ENCODE results near the gene PKNOX2.

PKNOX2 gene

DNA sequence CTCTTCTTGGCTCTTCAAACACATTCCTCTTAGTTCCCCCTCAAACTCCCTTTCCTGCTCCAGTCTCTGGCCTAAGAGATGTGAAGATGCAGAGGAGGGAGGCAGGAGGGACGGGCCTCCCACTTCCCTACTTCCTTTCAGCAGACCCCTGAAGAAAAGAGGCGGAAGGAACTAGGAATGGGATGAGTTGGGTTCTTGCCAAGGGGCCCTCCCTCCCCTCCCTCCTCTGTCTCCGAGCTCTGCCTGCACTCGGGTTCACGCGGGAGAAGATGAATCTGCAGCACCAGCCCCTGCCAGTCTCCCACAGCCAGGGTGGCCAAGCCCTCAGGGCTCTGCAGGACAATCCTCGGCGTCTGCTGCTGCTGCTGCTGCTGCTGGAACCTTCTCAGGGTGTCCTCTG, 24.3 kb upstream of the PKNOX2 start:
- DNase-seq (ENCODE audit: low read depth in 1 of 2, low spot score in 1 of 2): peak in 1 of 2 experiments; percentile 36
- TF ChIP-seq JUND (IDR thresholded peaks at IDR 0.05; ENCODE audit: low read depth): no peak
- in situ Hi-C loops (cut with HindIII; ENCODE audit: low pct_unique_long_range_greater_than_20kb, low sequenced_read_pairs): no loop called here

DNA sequence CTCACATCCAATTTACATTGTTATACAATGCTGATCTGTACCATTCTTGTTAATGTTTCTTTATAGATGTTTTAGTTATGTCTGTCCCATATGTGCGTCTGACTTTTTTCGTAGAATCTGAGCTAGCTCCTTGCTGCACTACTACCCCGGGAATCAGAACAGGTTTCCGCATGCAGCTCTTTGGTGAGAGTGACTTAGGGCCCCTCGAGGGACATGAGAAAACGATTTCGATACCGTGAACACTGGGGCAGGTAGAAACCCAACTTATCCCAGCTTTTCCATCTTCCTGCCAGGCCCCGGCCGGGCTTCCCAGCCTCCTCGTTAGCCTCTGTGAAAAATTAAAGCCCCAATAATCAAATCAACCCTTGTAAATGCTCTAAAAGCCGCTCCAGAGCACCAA, 23.4 kb upstream of the PKNOX2 start:
- no peak for DNase-seq (ENCODE audit: low read depth in 1 of 2, low spot score in 1 of 2)
- in situ Hi-C loops (cut with HindIII; ENCODE audit: low pct_unique_long_range_greater_than_20kb, low sequenced_read_pairs): no loop called here
- no peak for TF ChIP-seq JUND (IDR thresholded peaks at IDR 0.05; ENCODE audit: low read depth)

DNA sequence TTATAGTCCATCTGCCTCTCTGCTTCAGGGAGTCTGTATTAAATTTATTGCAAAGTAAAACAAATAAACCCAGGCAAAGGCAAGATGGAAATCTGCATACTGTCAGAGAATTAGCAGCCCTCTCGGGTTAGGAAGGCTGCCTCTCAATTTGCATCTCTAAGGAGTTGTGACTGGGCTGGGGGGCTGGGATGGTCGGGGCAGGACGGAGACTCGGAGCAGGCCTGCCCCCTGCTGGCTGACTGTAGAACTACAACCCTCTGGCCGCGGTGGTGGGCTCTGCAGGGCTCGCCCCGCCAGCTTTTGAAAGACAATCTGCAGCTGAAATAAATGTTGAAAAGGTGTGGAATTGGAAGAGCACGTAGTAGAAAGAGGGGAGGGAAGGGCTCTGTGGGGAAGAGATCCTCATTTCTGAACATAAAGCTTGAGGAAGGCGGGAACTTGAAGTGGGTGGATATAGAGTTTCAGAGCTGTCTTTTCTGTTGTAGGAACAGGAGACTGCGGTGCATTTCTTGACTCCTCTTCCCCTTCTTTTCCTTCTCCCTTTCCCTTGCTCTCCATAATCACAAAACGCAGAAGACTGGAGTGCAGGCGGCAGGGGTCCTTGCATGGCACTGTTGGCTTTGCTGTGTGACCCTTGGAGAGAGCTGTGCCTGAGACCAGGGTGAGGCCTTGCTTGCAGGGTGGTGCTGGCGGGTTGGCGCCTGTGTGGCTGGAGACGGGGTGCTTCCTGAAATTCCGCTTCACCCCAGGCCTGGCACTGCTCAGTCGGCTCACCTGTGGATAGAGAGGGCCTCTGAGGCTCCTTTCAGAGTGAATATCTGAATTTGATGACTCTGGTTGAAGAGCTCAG, 22.6 kb upstream of the PKNOX2 start:
- in situ Hi-C loops (cut with HindIII; ENCODE audit: low pct_unique_long_range_greater_than_20kb, low sequenced_read_pairs): no loop called here
- peak in 1 of 2 experiments; percentile 49 for DNase-seq (ENCODE audit: low read depth in 1 of 2, low spot score in 1 of 2)
- TF ChIP-seq JUND (IDR thresholded peaks at IDR 0.05; ENCODE audit: low read depth): no peak

DNA sequence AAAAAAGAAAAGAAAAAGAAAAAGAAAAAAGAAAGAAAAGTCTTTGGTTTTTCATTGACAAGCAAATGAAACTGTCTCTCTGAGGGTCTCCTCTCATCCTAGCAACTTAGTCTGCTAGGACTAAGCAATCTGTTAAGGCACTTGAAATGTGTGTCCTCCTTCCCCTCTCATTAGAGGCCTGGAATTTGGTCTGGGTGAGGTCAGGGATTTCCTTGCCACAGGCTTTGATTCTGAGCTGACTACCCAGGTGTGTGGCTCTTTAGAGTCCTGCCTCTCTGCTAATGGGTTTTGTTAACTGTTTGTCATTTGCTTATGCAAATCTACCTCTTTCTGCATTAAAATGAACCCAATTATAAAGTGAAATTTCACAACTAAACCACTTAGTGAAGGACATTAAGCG, 18.3 kb upstream of the PKNOX2 start:
- in situ Hi-C loops (cut with HindIII; ENCODE audit: low pct_unique_long_range_greater_than_20kb, low sequenced_read_pairs): no loop called here
- DNase-seq (ENCODE audit: low read depth in 1 of 2, low spot score in 1 of 2): no peak
- no peak for TF ChIP-seq JUND (IDR thresholded peaks at IDR 0.05; ENCODE audit: low read depth)

DNA sequence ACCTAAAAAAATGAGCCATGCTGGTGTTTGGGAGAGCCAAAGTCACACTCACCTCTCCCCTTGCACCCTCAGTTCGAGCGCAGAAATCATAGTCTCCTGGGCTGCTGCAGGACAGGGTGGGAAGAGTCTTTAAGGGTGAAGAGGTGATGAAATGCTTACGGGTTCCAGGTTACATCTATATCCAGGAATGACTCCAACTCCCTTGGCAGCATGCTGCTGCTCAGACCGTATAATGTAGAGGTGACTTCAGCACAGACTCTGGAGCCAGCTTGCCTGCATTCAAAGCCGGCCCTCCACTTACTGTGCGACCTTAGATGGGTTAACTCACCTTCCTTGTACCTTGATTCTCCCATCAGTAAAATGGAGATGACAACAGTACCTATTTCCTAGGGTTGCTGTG, 17.3 kb upstream of the PKNOX2 start:
- DNase-seq (ENCODE audit: low read depth in 1 of 2, low spot score in 1 of 2): no peak
- no peak for TF ChIP-seq JUND (IDR thresholded peaks at IDR 0.05; ENCODE audit: low read depth)
- in situ Hi-C loops (cut with HindIII; ENCODE audit: low pct_unique_long_range_greater_than_20kb, low sequenced_read_pairs): no loop called here

DNA sequence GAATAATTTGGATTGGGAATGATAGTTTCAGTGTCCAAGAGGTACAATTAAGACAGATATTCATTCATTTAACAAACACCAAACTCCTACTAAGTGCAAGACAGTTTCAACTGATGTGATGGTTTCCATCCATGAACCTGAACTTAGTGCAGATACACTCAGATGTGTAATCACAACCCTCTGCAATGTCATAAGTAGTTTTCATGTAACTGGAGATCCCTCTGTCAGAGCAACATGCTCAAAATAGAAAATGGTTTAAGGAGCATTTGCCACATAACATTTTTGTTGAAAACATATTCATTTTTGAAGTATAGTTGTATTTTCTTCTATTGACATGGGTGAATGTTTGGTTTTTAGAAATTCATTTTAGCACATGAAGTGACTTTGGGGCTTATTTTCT, 16.5 kb upstream of the PKNOX2 start:
- no peak for TF ChIP-seq JUND (IDR thresholded peaks at IDR 0.05; ENCODE audit: low read depth)
- DNase-seq (ENCODE audit: low read depth in 1 of 2, low spot score in 1 of 2): no peak
- in situ Hi-C loops (cut with HindIII; ENCODE audit: low pct_unique_long_range_greater_than_20kb, low sequenced_read_pairs): no loop called here

DNA sequence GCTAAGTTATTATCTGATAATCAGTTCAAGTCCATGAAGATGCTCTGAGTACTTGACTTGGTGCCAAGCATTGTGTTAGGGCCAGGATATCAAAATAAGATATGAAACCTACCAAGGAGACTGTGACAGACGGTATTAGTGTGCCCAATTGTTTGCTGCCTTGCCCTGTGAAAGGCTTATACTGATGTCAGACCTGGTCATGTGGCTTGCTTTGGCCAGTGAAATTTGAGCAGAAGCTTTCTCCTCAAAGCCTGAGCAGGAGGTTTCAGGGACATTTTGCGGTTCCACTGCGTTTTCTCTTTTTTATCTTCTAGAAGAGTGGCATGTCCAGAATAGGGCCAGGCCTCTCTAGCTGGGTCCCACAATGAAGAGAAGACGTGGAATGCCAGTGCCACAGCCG, 15.8 kb upstream of the PKNOX2 start:
- in situ Hi-C loops (cut with HindIII; ENCODE audit: low pct_unique_long_range_greater_than_20kb, low sequenced_read_pairs): no loop called here
- TF ChIP-seq JUND (IDR thresholded peaks at IDR 0.05; ENCODE audit: low read depth): no peak
- no peak for DNase-seq (ENCODE audit: low read depth in 1 of 2, low spot score in 1 of 2)

DNA sequence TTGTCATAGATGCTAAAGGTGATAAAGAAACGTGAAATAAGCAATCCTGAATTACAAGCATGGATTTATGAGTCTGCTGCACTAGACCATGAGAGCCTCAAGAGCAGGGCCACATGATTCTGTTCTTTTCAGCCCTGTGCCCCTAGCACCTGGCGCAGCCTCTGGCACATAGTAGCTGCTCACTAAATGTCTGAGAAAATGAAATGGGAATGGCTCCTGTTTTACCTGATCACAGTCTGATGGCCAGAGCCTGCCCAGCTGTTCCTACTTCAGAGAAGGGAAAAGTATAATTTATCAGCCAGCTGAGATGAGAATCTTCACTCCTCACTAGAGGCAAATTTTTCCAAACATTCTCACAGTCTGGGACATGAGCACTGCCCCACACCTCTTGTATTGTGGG, 10.7 kb upstream of the PKNOX2 start:
- no peak for DNase-seq (ENCODE audit: low read depth in 1 of 2, low spot score in 1 of 2)
- in situ Hi-C loops (cut with HindIII; ENCODE audit: low pct_unique_long_range_greater_than_20kb, low sequenced_read_pairs): no loop called here
- no peak for TF ChIP-seq JUND (IDR thresholded peaks at IDR 0.05; ENCODE audit: low read depth)

DNA sequence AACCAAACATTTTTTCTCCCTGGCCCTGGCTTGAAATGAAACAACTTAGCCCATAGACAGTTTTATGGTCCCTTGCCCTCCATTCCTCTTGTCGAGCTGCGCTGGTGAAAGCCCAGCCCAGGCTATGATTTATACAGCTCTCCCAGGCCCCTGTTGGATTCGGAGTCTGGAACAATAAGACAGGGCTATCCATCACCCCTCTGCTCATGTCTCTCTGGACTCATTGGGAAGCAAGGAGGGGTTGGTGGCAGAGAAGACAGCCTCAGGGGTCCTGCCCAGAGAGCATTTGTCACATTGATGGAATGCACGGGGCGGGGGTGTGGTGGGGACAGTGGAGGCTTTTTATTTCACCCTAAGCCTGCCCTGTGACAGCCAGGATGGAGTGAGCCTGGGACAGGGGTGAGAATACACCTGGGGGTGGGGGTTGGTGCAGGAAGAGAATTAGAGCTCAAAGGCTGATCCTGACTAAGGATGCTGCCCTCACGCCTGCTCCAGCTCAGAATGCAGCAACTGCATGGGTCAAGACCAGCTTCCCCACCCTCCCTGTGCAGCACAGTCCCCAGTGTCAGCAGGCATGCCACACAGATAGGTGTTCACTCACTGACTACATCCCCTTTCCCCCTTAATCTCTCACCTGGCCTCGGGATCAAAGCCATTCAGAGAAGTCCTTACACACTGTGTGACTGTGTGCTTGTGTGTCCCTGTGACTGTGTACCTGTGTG, 10.0 kb upstream of the PKNOX2 start:
- no peak for DNase-seq (ENCODE audit: low read depth in 1 of 2, low spot score in 1 of 2)
- TF ChIP-seq JUND (IDR thresholded peaks at IDR 0.05; ENCODE audit: low read depth): no peak
- in situ Hi-C loops (cut with HindIII; ENCODE audit: low pct_unique_long_range_greater_than_20kb, low sequenced_read_pairs): no loop called here

DNA sequence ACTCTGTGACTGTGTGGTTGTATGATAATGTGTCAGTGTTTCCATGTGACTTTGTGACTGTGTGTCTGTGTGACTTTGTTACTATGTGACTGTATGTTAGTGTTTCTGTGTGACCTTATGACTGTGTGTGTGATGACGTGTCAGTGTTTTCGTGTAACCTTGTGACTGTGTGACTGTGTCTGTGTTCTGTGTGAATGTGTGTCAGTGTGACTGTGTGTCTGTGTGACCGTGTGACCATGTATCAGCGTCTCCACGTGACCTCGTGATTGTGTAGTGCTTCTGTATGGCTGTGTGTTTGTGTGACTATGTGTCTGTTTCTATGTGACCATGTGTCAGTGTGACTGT, 9.5 kb upstream of the PKNOX2 start:
- in situ Hi-C loops (cut with HindIII; ENCODE audit: low pct_unique_long_range_greater_than_20kb, low sequenced_read_pairs): no loop called here
- no peak for DNase-seq (ENCODE audit: low read depth in 1 of 2, low spot score in 1 of 2)
- no peak for TF ChIP-seq JUND (IDR thresholded peaks at IDR 0.05; ENCODE audit: low read depth)

DNA sequence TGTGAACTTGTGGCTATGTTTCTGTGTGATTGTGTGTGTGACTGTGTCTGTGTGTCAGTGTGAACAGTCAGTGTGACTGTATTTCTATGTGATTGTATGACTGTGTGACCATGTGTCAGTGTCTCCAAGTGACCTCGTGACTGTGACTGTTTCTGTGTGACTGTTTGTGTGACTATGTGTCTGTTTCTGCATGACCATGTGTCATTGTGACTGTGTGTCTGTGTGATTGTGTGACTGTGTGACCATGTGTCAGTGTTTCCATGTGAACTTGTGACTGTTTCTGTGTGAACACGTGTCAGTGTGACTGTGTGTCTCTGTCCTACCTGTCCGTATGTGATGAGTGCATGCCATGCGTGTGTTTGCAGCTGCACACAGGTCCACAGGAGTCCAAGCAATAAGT, 8.8 kb upstream of the PKNOX2 start:
- no peak for TF ChIP-seq JUND (IDR thresholded peaks at IDR 0.05; ENCODE audit: low read depth)
- in situ Hi-C loops (cut with HindIII; ENCODE audit: low pct_unique_long_range_greater_than_20kb, low sequenced_read_pairs): no loop called here
- no peak for DNase-seq (ENCODE audit: low read depth in 1 of 2, low spot score in 1 of 2)

DNA sequence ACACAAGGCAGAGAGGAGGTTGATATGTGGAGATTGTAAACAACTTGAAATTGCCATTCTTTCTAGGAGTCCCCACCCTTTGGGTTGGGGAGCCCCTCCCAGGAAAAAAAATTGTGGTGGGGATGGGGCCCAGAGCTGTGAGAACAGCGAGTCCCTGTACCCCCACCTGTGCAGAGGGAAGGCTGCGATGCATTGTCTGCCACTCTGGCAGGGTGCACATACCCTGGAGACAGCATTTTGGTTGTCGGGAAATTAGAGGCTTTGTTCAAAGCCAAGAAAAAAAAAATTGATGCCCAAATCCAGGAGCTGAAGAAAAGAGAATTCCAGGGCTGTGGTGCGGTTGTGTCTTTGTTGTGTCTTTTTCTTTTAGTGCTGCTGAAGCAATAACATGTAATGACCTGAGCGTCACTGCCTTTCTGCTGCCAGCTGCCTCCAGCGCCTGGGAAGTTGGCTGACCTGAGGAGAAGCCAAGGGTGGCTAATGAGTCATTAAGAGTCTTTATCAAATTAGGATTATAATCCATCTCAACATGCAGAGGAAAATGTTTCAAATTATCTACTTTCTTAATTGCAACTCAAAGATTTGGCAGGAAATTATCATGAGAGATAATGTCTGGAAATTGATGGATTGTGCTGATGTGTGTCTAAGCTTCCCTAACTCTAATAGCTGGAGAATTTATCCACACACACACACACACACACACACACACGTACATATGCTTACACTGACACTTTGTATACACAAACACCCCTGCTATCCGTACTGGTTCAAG, 8.0 kb upstream of the PKNOX2 start:
- in situ Hi-C loops (cut with HindIII; ENCODE audit: low pct_unique_long_range_greater_than_20kb, low sequenced_read_pairs): no loop called here
- no peak for DNase-seq (ENCODE audit: low read depth in 1 of 2, low spot score in 1 of 2)
- no peak for TF ChIP-seq JUND (IDR thresholded peaks at IDR 0.05; ENCODE audit: low read depth)
